Nephron progenitor cell (in vitro differentiated cells): ENCODE data around the gene DPH1.
A peak's percentile ranks its signal among the peaks of the same experiment; 100 is the strongest.

Experiments used
- DNase-seq: peaks from one replicate; pipeline ENCODE4 v3.0.0; 2021
- H3K27ac Mint-ChIP-seq: 2 replicates; pipeline ENCODE4 v1.8.0; 2021; ENCODE audit warnings: mild to moderate bottlenecking, moderate library complexity, mixed read lengths
- H3K27me3 Mint-ChIP-seq: 2 replicates; pipeline ENCODE4 v1.8.0; 2021; ENCODE audit warnings: mild to moderate bottlenecking, low read depth, mixed read lengths; ENCODE audit not compliant: poor library complexity
- H3K36me3 Mint-ChIP-seq: 2 replicates; pipeline ENCODE4 v1.8.0; 2021; ENCODE audit warnings: low read depth, mixed read lengths
- H3K4me1 Mint-ChIP-seq: 2 replicates; pipeline ENCODE4 v1.8.0; 2021; ENCODE audit warnings: mixed read lengths
- H3K4me3 Mint-ChIP-seq: 2 replicates; pipeline ENCODE4 v1.8.0; 2021; ENCODE audit warnings: mild to moderate bottlenecking, moderate library complexity, mixed read lengths
- H3K9me3 Mint-ChIP-seq: 2 replicates; pipeline ENCODE4 v1.8.0; 2021; ENCODE audit warnings: mild to moderate bottlenecking, moderate library complexity, mixed read lengths
- TF ChIP-seq, protein P1 (sequence below): fragments of 200-600 bp; sonication (generic); IDR thresholded peaks from 2 replicates; pipeline ENCODE4 v1.5.0; 2021; ENCODE audit warnings: antibody characterized with exemption

DPH1 gene

GRCh38 chr17:2002767-2003329 lies 27.1 kb upstream of the DPH1 start:
- DNase-seq: no peak
- Mint-ChIP-seq H3K4me3 (no peak overlapping the region), H3K4me1 (peaks cover 35% of the 10 kb centered on the region), H3K36me3 (no peaks in the 10 kb centered on the region), H3K27ac (peak overlapping the region; percentile 79), H3K27me3 (peaks cover 14% of the 10 kb centered on the region), H3K9me3 (no peaks in the 10 kb centered on the region)
- TF ChIP-seq, protein P1, sequence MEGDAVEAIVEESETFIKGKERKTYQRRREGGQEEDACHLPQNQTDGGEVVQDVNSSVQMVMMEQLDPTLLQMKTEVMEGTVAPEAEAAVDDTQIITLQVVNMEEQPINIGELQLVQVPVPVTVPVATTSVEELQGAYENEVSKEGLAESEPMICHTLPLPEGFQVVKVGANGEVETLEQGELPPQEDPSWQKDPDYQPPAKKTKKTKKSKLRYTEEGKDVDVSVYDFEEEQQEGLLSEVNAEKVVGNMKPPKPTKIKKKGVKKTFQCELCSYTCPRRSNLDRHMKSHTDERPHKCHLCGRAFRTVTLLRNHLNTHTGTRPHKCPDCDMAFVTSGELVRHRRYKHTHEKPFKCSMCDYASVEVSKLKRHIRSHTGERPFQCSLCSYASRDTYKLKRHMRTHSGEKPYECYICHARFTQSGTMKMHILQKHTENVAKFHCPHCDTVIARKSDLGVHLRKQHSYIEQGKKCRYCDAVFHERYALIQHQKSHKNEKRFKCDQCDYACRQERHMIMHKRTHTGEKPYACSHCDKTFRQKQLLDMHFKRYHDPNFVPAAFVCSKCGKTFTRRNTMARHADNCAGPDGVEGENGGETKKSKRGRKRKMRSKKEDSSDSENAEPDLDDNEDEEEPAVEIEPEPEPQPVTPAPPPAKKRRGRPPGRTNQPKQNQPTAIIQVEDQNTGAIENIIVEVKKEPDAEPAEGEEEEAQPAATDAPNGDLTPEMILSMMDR: no peak

DNA sequence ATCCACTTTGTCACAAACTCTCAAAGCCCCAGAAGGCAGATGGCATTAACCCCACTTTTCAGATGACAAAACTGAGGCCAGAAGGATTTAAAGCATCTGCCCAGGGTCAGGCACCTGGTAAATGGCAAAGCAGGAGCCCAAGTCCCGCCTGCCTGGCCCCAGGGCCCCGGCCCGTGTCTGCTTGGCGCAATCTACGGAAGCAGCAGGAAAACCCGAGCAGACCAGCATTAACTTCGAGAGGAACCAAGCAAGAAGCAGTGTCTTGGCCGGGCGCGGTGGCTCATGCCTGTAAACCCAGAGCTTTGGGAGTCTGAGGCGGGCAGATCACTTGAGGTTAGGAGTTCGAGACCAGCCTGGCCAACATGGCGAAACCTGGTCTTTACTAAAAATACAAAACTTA lies 26.4 kb upstream of the DPH1 start:
- H3K9me3 Mint-ChIP-seq: no peaks in the 10 kb centered on the region
- peaks cover 39% of the 10 kb centered on the region for H3K4me1 Mint-ChIP-seq
- no peak overlapping the region for H3K4me3 Mint-ChIP-seq
- H3K27ac Mint-ChIP-seq: no peak overlapping the region
- TF ChIP-seq, protein P1: no peak
- no peaks in the 10 kb centered on the region for H3K36me3 Mint-ChIP-seq
- DNase-seq: no peak
- peaks cover 14% of the 10 kb centered on the region for H3K27me3 Mint-ChIP-seq

GRCh38 chr17:2004435-2004952 lies 25.5 kb upstream of the DPH1 start:
- peaks cover 10% of the 10 kb centered on the region for H3K27me3 Mint-ChIP-seq
- TF ChIP-seq, protein P1: no peak
- DNase-seq: no peak
- no peaks in the 10 kb centered on the region for H3K9me3 Mint-ChIP-seq
- H3K36me3 Mint-ChIP-seq: no peaks in the 10 kb centered on the region
- no peak overlapping the region for H3K4me3 Mint-ChIP-seq
- H3K27ac Mint-ChIP-seq: peak overlapping the region; percentile 36
- H3K4me1 Mint-ChIP-seq: peaks cover 37% of the 10 kb centered on the region

- H3K36me3 Mint-ChIP-seq: no peaks in the 10 kb centered on the region
- no peak overlapping the region for H3K4me3 Mint-ChIP-seq
- no peak for DNase-seq
- peaks cover 12% of the 10 kb centered on the region for H3K27me3 Mint-ChIP-seq
- TF ChIP-seq, protein P1: no peak
- peak overlapping the region; percentile 83 for H3K27ac Mint-ChIP-seq
- H3K4me1 Mint-ChIP-seq: peaks cover 40% of the 10 kb centered on the region
- H3K9me3 Mint-ChIP-seq: peaks cover 8% of the 10 kb centered on the region
These were observed 21.4 kb upstream of the DPH1 start for GRCh38 chr17:2008332-2009126.

DNA sequence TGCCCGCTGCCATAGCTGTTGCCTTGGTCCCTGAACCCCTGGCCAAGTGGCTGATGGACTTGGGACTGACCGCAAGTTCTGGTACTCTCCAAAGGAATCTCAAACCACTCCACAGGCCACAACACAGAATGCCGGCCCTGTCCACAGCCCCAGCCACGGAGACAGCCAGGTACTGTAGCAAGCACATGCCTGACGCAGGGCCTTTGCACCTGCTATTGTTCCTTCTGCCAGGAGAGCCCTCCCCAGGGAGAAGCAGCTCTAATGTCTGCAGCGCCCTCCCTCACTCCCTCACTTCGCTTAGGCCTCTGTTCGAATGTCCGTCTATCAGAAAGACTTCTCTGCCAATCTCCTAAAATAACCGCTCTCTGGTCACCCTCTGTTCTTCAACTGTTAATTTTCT lies 20.2 kb upstream of the DPH1 start:
- H3K27me3 Mint-ChIP-seq: peaks cover 16% of the 10 kb centered on the region
- DNase-seq: no peak
- H3K4me1 Mint-ChIP-seq: peaks cover 43% of the 10 kb centered on the region
- TF ChIP-seq, protein P1: no peak
- no peak overlapping the region for H3K4me3 Mint-ChIP-seq
- peaks cover 13% of the 10 kb centered on the region for H3K9me3 Mint-ChIP-seq
- no peak overlapping the region for H3K27ac Mint-ChIP-seq
- H3K36me3 Mint-ChIP-seq: no peaks in the 10 kb centered on the region
